OCI-LY3 (cell line): Measurements from ENCODE around the gene NELL2.

Experiments used
- H2AFZ ChIP-seq: fragments of 200-600, 300-600 bp; shearing (Covaris generic); 2 replicates; pipeline ENCODE4 v1.6.0; 2014; ENCODE audit warnings: antibody characterized with exemption, low read depth, low read length
- H3K27ac ChIP-seq: fragments of 200-600, 300-600 bp; sonication (generic); 2 replicates; pipeline ENCODE4 v1.5.1; 2014; ENCODE audit warnings: mild to moderate bottlenecking, low read length, moderate library complexity, mixed read lengths
- H3K27me3 ChIP-seq: fragments of 200-600, 300-600 bp; sonication (generic); 2 replicates; pipeline ENCODE4 v1.6.1; 2014; ENCODE audit warnings: low read depth, low read length, mixed read lengths
- H3K36me3 ChIP-seq: fragments of 200-600, 300-600 bp; sonication (generic); replicated peaks from 2 replicates; pipeline ENCODE3; 2014; ENCODE audit warnings: low read depth, low read length, mixed read lengths
- H3K4me1 ChIP-seq: fragments of 300-600, 200-600 bp; sonication (generic); 2 replicates; pipeline ENCODE4 v1.6.1; 2014; ENCODE audit warnings: low read length, mixed read lengths
- H3K4me2 ChIP-seq: fragments of 200-600, 300-600 bp; sonication (generic); 2 replicates; pipeline ENCODE4 v1.6.1; 2014; ENCODE audit warnings: low read length, mixed read lengths
- H3K4me3 ChIP-seq: fragments of 300-600, 200-600 bp; sonication (generic); 2 replicates; pipeline ENCODE4 v1.5.1; 2014; ENCODE audit warnings: antibody characterized with exemption, mild to moderate bottlenecking, low read length, moderate library complexity
- H3K79me2 ChIP-seq: fragments of 300-600, 200-600 bp; shearing (Covaris generic); 2 replicates; pipeline ENCODE4 v1.6.1; 2014; ENCODE audit warnings: mild to moderate bottlenecking, low read length, mixed read lengths
- H3K9ac ChIP-seq: fragments of 300-600, 200-600 bp; shearing (Covaris generic); 2 replicates; pipeline ENCODE4 v1.6.0; 2014; ENCODE audit warnings: mild to moderate bottlenecking, low read length, moderate library complexity
- H3K9me3 ChIP-seq: fragments of 200-600, 300-600 bp; shearing (Covaris generic); 2 replicates; pipeline ENCODE4 v1.6.1; 2014; ENCODE audit warnings: low read length, mixed read lengths; ENCODE audit not compliant: insufficient read depth
- H4K20me1 ChIP-seq: fragments of 200-600, 300-600 bp; sonication (generic); 2 replicates; pipeline ENCODE4 v1.6.1; 2016; ENCODE audit warnings: low read length, mixed read lengths; ENCODE audit not compliant: insufficient read depth
- CTCF ChIP-seq: fragments of 200-600, 300-600 bp; sonication (generic); IDR thresholded peaks from 2 replicates; pipeline ENCODE4 v1.5.1; 2014; ENCODE audit warnings: antibody characterized with exemption, low read length, low read depth
- EZH2phosphoT487 ChIP-seq: fragments of 200-600 bp; shearing (Covaris generic); IDR thresholded peaks from 2 replicates; pipeline ENCODE4 v1.6.1; 2018; ENCODE audit warnings: antibody characterized with exemption, mixed run types, low read depth

The NELL2 gene

GRCh38 chr12:44603701-44604100 is 272.4 kb downstream of the NELL2 start:
- H3K79me2 ChIP-seq, result no peaks in the 10 kb centered on the region
- no peaks in the 10 kb centered on the region for H3K36me3 ChIP-seq
- H3K9me3 ChIP-seq, result no peaks in the 10 kb centered on the region
- H3K27ac ChIP-seq, result no peak overlapping the region
- no peaks in the 10 kb centered on the region for H3K4me1 ChIP-seq
- no peak overlapping the region for H3K4me2 ChIP-seq
- TF ChIP-seq EZH2phosphoT487 (no peak), CTCF (no peak)
- H3K9ac ChIP-seq, result no peak overlapping the region
- no peaks in the 10 kb centered on the region for H3K27me3 ChIP-seq
- H2AFZ ChIP-seq, result no peak overlapping the region
- H4K20me1 ChIP-seq, result no peaks in the 10 kb centered on the region
- H3K4me3 ChIP-seq, result no peak overlapping the region

DNA sequence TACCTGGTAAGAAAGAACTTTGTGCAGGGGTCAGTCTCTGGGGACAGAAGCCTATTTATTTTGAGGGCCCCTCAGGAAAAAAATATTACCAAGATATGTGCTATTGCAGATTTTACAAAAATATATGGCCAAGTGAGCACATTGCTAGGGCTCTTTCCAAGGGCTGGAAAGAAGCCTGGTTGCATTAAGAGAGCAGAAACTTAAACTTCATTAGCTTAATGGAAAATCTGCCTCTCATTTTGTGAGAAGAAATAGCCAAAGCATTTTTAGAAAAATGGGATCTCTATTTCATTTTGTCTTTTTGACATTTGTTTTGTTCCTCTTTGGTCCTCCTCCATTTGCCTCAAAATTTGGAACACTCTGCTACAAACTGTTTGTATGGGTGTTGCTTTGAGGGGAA is 283.5 kb downstream of the NELL2 start:
- Histone ChIP-seq H3K36me3 (no peaks in the 10 kb centered on the region), H3K9me3 (no peaks in the 10 kb centered on the region), H3K4me1 (no peaks in the 10 kb centered on the region), H3K27me3 (no peaks in the 10 kb centered on the region), H4K20me1 (no peaks in the 10 kb centered on the region), H3K4me2 (no peak overlapping the region), H2AFZ (no peak overlapping the region), H3K9ac (no peak overlapping the region), H3K4me3 (no peak overlapping the region), H3K27ac (no peak overlapping the region), H3K79me2 (no peaks in the 10 kb centered on the region)
- TF ChIP-seq CTCF (no peak), EZH2phosphoT487 (no peak)

DNA sequence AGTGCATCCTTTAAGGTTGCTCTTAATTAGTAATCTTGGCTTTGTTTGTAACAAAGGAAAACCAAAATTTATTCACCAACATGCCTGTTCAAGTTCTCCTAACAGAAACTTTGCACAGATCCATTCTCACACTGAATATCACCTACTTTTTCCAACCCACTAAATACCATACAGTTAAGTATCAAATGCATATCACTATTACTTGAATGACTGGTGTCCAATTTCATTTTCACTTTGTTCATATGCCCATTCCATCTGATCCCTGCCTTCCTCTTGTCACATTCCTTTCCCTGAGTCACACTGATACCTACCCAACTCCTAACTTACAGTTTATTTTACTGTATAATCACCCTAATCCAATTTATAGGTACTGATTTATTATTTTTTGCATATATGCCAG is 286.4 kb downstream of the NELL2 start:
- Histone ChIP-seq H3K27ac (no peak overlapping the region), H2AFZ (no peak overlapping the region), H3K4me1 (no peaks in the 10 kb centered on the region), H4K20me1 (no peaks in the 10 kb centered on the region), H3K9me3 (no peaks in the 10 kb centered on the region), H3K9ac (no peak overlapping the region), H3K4me2 (no peak overlapping the region), H3K79me2 (no peaks in the 10 kb centered on the region), H3K4me3 (no peak overlapping the region), H3K36me3 (no peaks in the 10 kb centered on the region), H3K27me3 (no peaks in the 10 kb centered on the region)
- TF ChIP-seq EZH2phosphoT487, result no peak
- TF ChIP-seq CTCF, result no peak

GRCh38 chr12:44588651-44589050 is 287.5 kb downstream of the NELL2 start:
- Histone ChIP-seq H3K4me1 (no peaks in the 10 kb centered on the region), H2AFZ (no peak overlapping the region), H3K79me2 (no peaks in the 10 kb centered on the region), H3K4me2 (no peak overlapping the region), H3K27ac (no peak overlapping the region), H4K20me1 (no peaks in the 10 kb centered on the region), H3K9me3 (no peaks in the 10 kb centered on the region), H3K27me3 (no peaks in the 10 kb centered on the region), H3K4me3 (no peak overlapping the region), H3K9ac (no peak overlapping the region), H3K36me3 (no peaks in the 10 kb centered on the region)
- TF ChIP-seq EZH2phosphoT487, result no peak
- no peak for TF ChIP-seq CTCF
